Measurements from ENCODE around the gene CNNM3. TPM values are rescaled to one million over a fixed set of nuclear protein-coding genes. Genes with fewer than 3 reads are reported as not detected.

Gene CNNM3
- total RNA-seq, 1 experiment from 2014 or later: 62.5 TPM

- H3K36me3 ChIP-seq (ENCODE audit: control insufficient read depth, insufficient read depth, low read length): peaks cover 4% of the 10 kb centered on the region
- TF ChIP-seq CTCF (IDR thresholded peaks at IDR 0.05; ENCODE audit: insufficient read depth in 1 of 2, low read depth in 1 of 2, low read length in 1 of 2, severe bottlenecking in 1 of 2, unreplicated experiment in 1 of 2): peak; percentile 39 to 84
- no peaks in the 10 kb centered on the region for H3K27me3 ChIP-seq (replicated peaks; ENCODE audit: control insufficient read depth, insufficient read depth, low read length)
- H3K27me3 Mint-ChIP-seq (ENCODE audit: insufficient read depth, unreplicated experiment): no peaks in the 10 kb centered on the region
- peak overlapping the region; percentile 75 for H3K27ac Mint-ChIP-seq (ENCODE audit: unreplicated experiment)
- no peaks in the 10 kb centered on the region for H3K9me3 ChIP-seq
- peak; percentile 92 for DNase-seq
- intact Hi-C loops (cut with micrococcal nuclease; ENCODE audit: unreplicated experiment): loop anchor here (2.0 kb wide), 2 partner anchors 52 to 244 kb away; partner anchors contain the start of genes ANKRD36 and CNNM3
- BruUV-seq (replicated peaks): no TSS peak
- H3K4me1 ChIP-seq: peaks cover 19% of the 10 kb centered on the region
- ChIA-PET CTCF (interaction anchor here (0.6 to 3.3 kb wide), 16 partner anchors 11 to 1438 kb away, joined by 3 to 71 read pairs (median 6); partner anchors contain the start of genes ANKRD39, CNNM3 and ITPRIPL1), POLR2A (interaction anchor here (0.6 to 1.7 kb wide), 4 partner anchors 10 to 53 kb away, joined by 3 to 23 read pairs (median 8); partner anchors contain the start of genes ANKRD39 and CNNM3)
- peak overlapping the region; percentile 78 for H3K4me3 Mint-ChIP-seq (ENCODE audit: unreplicated experiment)
- H3K4me1 Mint-ChIP-seq (ENCODE audit: low read depth, unreplicated experiment): no peaks in the 10 kb centered on the region
- peak overlapping the region; percentile 95 for H3K4me3 ChIP-seq (ENCODE audit: low read depth, low read length)
- no peaks in the 10 kb centered on the region for H3K9me3 Mint-ChIP-seq (ENCODE audit: unreplicated experiment)
- peaks cover 14% of the 10 kb centered on the region for H3K36me3 Mint-ChIP-seq (ENCODE audit: insufficient read depth, unreplicated experiment)
Observed at GRCh38 chr2:96868555-96869280, 52.6 kb downstream of the CNNM3 start.

GRCh38 chr2:96869281-96869821 is 53.3 kb downstream of the CNNM3 start:
- Histone ChIP-seq H3K4me3 (ENCODE audit: low read depth, low read length) (peak overlapping the region; percentile 95), H3K27me3 (replicated peaks; ENCODE audit: control insufficient read depth, insufficient read depth, low read length) (no peaks in the 10 kb centered on the region), H3K9me3 (no peaks in the 10 kb centered on the region), H3K4me1 (peaks cover 20% of the 10 kb centered on the region), H3K36me3 (ENCODE audit: control insufficient read depth, insufficient read depth, low read length) (peaks cover 4% of the 10 kb centered on the region)
- ChIA-PET CTCF (interaction anchor here (0.6 to 3.3 kb wide), 7 partner anchors 10 to 82 kb away, joined by 3 to 71 read pairs (median 10); partner anchors contain the start of gene ANKRD39), POLR2A (interaction anchor here (1.7 kb wide), 1 partner anchor 11 kb away, joined by 23 read pairs; the partner anchor contains the start of gene ANKRD39)
- Mint-ChIP-seq H3K4me3 (ENCODE audit: unreplicated experiment) (peak overlapping the region; percentile 78), H3K4me1 (ENCODE audit: low read depth, unreplicated experiment) (no peaks in the 10 kb centered on the region), H3K27ac (ENCODE audit: unreplicated experiment) (no peak overlapping the region), H3K36me3 (ENCODE audit: insufficient read depth, unreplicated experiment) (peaks cover 14% of the 10 kb centered on the region), H3K9me3 (ENCODE audit: unreplicated experiment) (no peaks in the 10 kb centered on the region), H3K27me3 (ENCODE audit: insufficient read depth, unreplicated experiment) (no peaks in the 10 kb centered on the region)
- peak; percentile 71 to 73 for DNase-seq
- no peak for TF ChIP-seq CTCF (IDR thresholded peaks at IDR 0.05; ENCODE audit: insufficient read depth in 1 of 2, low read depth in 1 of 2, low read length in 1 of 2, severe bottlenecking in 1 of 2, unreplicated experiment in 1 of 2)
- intact Hi-C loops (cut with micrococcal nuclease; ENCODE audit: unreplicated experiment): loop anchor here (2.0 kb wide), 2 partner anchors 53 to 243 kb away; partner anchors contain the start of genes ANKRD36 and CNNM3
- no TSS peak for BruUV-seq (replicated peaks)
